Astrocyte (in vitro differentiated cells and primary cell): Measurements from ENCODE around the gene CPNE6.

Experiments
- CTCF ChIP-seq: IDR thresholded peaks from 2 replicates; pipeline ENCODE4 v1.5.1; 2011; ENCODE audit warnings: low read depth, mild to moderate bottlenecking, inconsistent platforms, low read length, moderate library complexity; ENCODE audit not compliant: insufficient read depth
- EZH2 ChIP-seq: IDR thresholded peaks from 2 replicates; pipeline ENCODE4 v1.6.1; 2012; ENCODE audit warnings: mild to moderate bottlenecking, low read length, inconsistent platforms; ENCODE audit not compliant: insufficient read depth

GRCh38 chr14:24087004-24087403, 15.6 kb downstream of the CPNE6 start:
- no peak for TF ChIP-seq CTCF
- TF ChIP-seq EZH2, result no peak
